ENCODE data around the gene CFAP68.

CFAP68 gene

DNA sequence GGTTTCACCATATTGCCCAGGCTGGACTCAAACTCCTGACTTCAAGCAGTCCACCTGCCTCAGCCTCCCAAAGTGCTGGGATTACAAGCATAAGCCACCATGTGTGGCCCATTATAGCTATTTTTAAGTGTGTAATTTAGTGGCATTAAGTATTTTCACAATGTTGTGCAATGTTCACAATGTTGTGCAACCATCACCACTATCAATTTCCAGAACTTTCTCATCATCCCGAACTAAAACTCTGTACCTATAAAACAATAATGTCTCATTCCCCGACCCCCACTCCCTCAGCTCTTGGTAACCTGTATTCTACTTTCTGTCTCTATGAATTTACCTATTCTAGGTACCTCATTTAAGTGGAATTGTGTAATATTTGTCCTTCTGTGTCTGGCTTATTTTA lies 7.5 kb downstream of the CFAP68 start:
- no peak overlapping the region for H3K4me2 ChIP-seq
- no peak overlapping the region for H2AFZ ChIP-seq (ENCODE audit: low read depth)
- no peaks in the 10 kb centered on the region for H3K27me3 ChIP-seq (ENCODE audit: insufficient read depth, low read depth)
- H4K20me1 ChIP-seq (ENCODE audit: insufficient read depth): no peaks in the 10 kb centered on the region
- H3K4me3 ChIP-seq (IDR thresholded peaks at IDR 0.05; ENCODE audit: insufficient read depth, low read depth, low read length): no peak overlapping the region
- H3K27ac ChIP-seq: no peak overlapping the region
- no peaks in the 10 kb centered on the region for H3K4me1 ChIP-seq (ENCODE audit: low read depth, poor library complexity, severe bottlenecking)
- no peak overlapping the region for H3K9ac ChIP-seq
- TF ChIP-seq, protein P1, sequence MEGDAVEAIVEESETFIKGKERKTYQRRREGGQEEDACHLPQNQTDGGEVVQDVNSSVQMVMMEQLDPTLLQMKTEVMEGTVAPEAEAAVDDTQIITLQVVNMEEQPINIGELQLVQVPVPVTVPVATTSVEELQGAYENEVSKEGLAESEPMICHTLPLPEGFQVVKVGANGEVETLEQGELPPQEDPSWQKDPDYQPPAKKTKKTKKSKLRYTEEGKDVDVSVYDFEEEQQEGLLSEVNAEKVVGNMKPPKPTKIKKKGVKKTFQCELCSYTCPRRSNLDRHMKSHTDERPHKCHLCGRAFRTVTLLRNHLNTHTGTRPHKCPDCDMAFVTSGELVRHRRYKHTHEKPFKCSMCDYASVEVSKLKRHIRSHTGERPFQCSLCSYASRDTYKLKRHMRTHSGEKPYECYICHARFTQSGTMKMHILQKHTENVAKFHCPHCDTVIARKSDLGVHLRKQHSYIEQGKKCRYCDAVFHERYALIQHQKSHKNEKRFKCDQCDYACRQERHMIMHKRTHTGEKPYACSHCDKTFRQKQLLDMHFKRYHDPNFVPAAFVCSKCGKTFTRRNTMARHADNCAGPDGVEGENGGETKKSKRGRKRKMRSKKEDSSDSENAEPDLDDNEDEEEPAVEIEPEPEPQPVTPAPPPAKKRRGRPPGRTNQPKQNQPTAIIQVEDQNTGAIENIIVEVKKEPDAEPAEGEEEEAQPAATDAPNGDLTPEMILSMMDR (conservative IDR thresholded peaks at IDR 0.05; ENCODE audit: low read depth, low read length): no peak
- no peaks in the 10 kb centered on the region for H3K36me3 ChIP-seq (ENCODE audit: insufficient read depth)
- no peaks in the 10 kb centered on the region for H3K79me2 ChIP-seq (ENCODE audit: insufficient read depth, low read depth)

DNA sequence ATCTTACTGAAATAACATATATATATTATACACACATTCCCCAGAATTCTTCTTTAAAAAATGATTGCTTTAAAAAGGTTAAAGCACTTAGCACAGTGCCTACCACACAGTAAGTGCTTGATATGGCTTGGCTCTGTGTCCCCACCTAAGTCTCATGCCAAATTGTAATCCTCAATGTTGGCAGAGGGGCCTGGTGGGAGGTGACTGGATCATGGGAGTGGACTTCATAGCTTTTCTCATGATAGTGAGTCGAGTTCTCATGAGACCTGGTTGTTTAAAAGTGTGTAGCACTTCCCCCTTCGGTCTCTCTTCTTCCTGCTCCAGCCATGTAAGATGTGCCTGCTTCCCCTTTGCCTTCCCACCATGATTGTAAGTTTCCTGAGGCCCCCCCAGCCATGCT lies 26.1 kb downstream of the CFAP68 start:
- Histone ChIP-seq H3K4me1 (ENCODE audit: low read depth, poor library complexity, severe bottlenecking) (no peaks in the 10 kb centered on the region), H3K27me3 (ENCODE audit: insufficient read depth, low read depth) (no peaks in the 10 kb centered on the region), H4K20me1 (ENCODE audit: insufficient read depth) (no peaks in the 10 kb centered on the region), H3K36me3 (ENCODE audit: insufficient read depth) (no peaks in the 10 kb centered on the region), H3K9ac (no peak overlapping the region), H3K4me2 (no peak overlapping the region), H3K79me2 (ENCODE audit: insufficient read depth, low read depth) (no peaks in the 10 kb centered on the region), H3K4me3 (IDR thresholded peaks at IDR 0.05; ENCODE audit: insufficient read depth, low read depth, low read length) (no peak overlapping the region), H2AFZ (ENCODE audit: low read depth) (no peak overlapping the region), H3K27ac (no peak overlapping the region)
- TF ChIP-seq, protein P1 (conservative IDR thresholded peaks at IDR 0.05; ENCODE audit: low read depth, low read length): no peak

DNA sequence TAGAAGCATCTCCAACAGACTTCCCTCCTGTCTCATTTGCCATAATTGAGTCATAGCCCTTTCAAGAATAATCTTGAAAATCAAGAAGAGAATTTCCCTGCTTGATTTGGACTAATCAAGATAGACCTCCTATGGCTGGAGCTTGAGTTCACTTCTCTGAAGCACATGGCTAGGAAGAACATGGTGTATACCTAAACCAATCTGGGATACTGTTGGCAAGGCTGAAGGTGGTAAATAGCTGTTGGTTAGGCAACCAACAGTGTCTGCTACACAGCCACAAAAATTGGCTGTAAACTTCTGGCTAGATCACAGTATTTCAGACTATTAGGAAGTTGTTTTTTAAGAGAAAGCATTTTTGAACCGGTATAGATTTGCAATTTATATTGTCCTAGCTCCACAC lies 27.3 kb downstream of the CFAP68 start:
- Histone ChIP-seq H4K20me1 (ENCODE audit: insufficient read depth) (no peaks in the 10 kb centered on the region), H2AFZ (ENCODE audit: low read depth) (no peak overlapping the region), H3K9ac (no peak overlapping the region), H3K79me2 (ENCODE audit: insufficient read depth, low read depth) (no peaks in the 10 kb centered on the region), H3K27me3 (ENCODE audit: insufficient read depth, low read depth) (no peaks in the 10 kb centered on the region), H3K4me1 (ENCODE audit: low read depth, poor library complexity, severe bottlenecking) (no peaks in the 10 kb centered on the region), H3K27ac (no peak overlapping the region), H3K4me2 (no peak overlapping the region), H3K4me3 (IDR thresholded peaks at IDR 0.05; ENCODE audit: insufficient read depth, low read depth, low read length) (no peak overlapping the region), H3K36me3 (ENCODE audit: insufficient read depth) (no peaks in the 10 kb centered on the region)
- TF ChIP-seq, protein P1 (conservative IDR thresholded peaks at IDR 0.05; ENCODE audit: low read depth, low read length): no peak

DNA sequence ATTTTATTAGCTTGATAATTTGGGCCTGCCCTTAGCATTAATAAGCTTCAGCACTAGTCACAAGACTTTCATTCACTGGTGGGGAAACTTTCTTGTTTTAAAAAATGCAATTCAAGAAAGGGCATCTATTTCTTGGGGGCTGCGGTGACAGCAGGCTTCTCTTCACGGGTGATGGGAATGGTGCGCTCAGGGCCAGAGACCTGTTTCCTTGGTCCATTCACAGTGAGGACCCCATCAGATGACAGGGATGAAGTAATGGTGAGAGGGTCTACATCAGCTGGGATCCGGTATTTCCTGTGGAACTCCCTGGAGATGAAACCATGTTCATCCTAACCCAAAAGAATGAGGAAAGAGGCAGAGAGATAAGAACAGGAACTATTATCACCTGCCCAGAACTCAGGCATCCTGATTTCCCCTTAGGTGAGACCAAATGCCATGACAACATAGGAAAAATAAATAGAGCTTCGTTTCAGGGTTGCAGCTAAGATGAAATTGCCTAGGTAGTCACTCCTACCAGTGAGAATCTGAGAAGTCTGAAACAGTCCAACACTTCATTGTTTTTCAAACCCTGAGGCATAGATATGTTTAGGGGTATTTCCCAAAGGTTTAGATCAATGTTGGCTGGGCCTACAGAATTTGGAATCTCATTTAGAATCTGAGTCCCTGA lies 29.4 kb downstream of the CFAP68 start:
- H4K20me1 ChIP-seq (ENCODE audit: insufficient read depth): no peaks in the 10 kb centered on the region
- H3K4me3 ChIP-seq (IDR thresholded peaks at IDR 0.05; ENCODE audit: insufficient read depth, low read depth, low read length): no peak overlapping the region
- no peaks in the 10 kb centered on the region for H3K4me1 ChIP-seq (ENCODE audit: low read depth, poor library complexity, severe bottlenecking)
- H3K27me3 ChIP-seq (ENCODE audit: insufficient read depth, low read depth): no peaks in the 10 kb centered on the region
- no peak overlapping the region for H2AFZ ChIP-seq (ENCODE audit: low read depth)
- H3K9ac ChIP-seq: no peak overlapping the region
- H3K36me3 ChIP-seq (ENCODE audit: insufficient read depth): no peaks in the 10 kb centered on the region
- H3K79me2 ChIP-seq (ENCODE audit: insufficient read depth, low read depth): no peaks in the 10 kb centered on the region
- no peak overlapping the region for H3K27ac ChIP-seq
- H3K4me2 ChIP-seq: no peak overlapping the region
- TF ChIP-seq, protein P1 (conservative IDR thresholded peaks at IDR 0.05; ENCODE audit: low read depth, low read length): no peak
